ENCODE results near the gene RAB3GAP2.

- no peak for TF ChIP-seq TARDBP (IDR thresholded peaks at IDR 0.05)
- TF ChIP-seq HDGF (IDR thresholded peaks at IDR 0.05; ENCODE audit: borderline replicate concordance): no peak
- no peak for TF ChIP-seq ARNT (IDR thresholded peaks at IDR 0.05)
- TF ChIP-seq SP1 (IDR thresholded peaks at IDR 0.05): no peak
- TF ChIP-seq ZNF384 (IDR thresholded peaks at IDR 0.05): no peak
- no peak for TF ChIP-seq ELF4 (IDR thresholded peaks at IDR 0.05)
- no peak for TF ChIP-seq LEF1 (IDR thresholded peaks at IDR 0.05; ENCODE audit: borderline replicate concordance)
Observed at GRCh38 chr1:220272841-220273090, 513 bp upstream of the RAB3GAP2 start.

Measured in HEK293T (cell line).